Measurements from ENCODE around the gene KRTAP9-7. TPM values are rescaled to one million over a fixed set of nuclear protein-coding genes. Genes with fewer than 3 reads are reported as not detected.

Gene KRTAP9-7
- total RNA-seq, 1 experiment from 2014 or later, result not detected

DNA sequence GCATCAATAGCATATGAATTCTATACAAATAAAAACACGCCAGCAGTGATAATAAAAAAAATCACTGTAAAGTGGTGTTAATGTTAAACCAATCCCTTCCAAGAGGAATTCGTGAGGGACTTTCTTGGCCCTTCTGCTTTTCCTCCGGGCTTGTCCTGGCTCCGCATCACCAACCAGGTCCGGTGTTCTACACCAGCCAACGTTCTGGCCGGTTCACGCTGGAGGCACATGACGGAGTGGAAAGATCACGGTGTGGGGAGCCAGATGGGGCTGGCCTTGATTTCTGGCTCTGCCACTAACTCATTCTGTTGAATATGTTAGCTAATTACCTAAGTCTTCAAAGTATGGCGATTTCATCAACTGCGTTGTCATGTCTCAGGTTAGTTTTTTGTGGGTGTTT is 28.6 kb downstream of the KRTAP9-7 start:
- no peak overlapping the region for H3K4me3 ChIP-seq (ENCODE audit: low read depth, low read length, poor library complexity, severe bottlenecking)
- TF ChIP-seq, protein P1, sequence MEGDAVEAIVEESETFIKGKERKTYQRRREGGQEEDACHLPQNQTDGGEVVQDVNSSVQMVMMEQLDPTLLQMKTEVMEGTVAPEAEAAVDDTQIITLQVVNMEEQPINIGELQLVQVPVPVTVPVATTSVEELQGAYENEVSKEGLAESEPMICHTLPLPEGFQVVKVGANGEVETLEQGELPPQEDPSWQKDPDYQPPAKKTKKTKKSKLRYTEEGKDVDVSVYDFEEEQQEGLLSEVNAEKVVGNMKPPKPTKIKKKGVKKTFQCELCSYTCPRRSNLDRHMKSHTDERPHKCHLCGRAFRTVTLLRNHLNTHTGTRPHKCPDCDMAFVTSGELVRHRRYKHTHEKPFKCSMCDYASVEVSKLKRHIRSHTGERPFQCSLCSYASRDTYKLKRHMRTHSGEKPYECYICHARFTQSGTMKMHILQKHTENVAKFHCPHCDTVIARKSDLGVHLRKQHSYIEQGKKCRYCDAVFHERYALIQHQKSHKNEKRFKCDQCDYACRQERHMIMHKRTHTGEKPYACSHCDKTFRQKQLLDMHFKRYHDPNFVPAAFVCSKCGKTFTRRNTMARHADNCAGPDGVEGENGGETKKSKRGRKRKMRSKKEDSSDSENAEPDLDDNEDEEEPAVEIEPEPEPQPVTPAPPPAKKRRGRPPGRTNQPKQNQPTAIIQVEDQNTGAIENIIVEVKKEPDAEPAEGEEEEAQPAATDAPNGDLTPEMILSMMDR (conservative IDR thresholded peaks at IDR 0.05; ENCODE audit: low read depth, low read length), result no peak
- TF ChIP-seq EZH2 (IDR thresholded peaks at IDR 0.05; ENCODE audit: borderline replicate concordance, low read depth, low read length, poor library complexity, severe bottlenecking), result no peak
- no peak for DNase-seq (ENCODE audit: low spot score)
- ChIA-PET POLR2A (ENCODE audit: low non-redundant PET) (no interaction called here), CTCF (no interaction called here)
- H3K36me3 ChIP-seq (ENCODE audit: insufficient read depth, low read length, poor library complexity, severe bottlenecking), result no peaks in the 10 kb centered on the region
- no TSS peak for BruUV-seq (replicated peaks)
- no peak overlapping the region for H3K27ac ChIP-seq (ENCODE audit: low read depth, low read length, poor library complexity, severe bottlenecking)
- no peaks in the 10 kb centered on the region for H3K4me1 ChIP-seq (ENCODE audit: insufficient read depth, low read length, poor library complexity, severe bottlenecking)
- no peaks in the 10 kb centered on the region for H3K9me3 ChIP-seq (ENCODE audit: low read depth, low read length, poor library complexity, severe bottlenecking)
- intact Hi-C loops (cut with micrococcal nuclease; ENCODE audit: unreplicated experiment), result no loop called here
- H3K27me3 ChIP-seq (replicated peaks; ENCODE audit: insufficient read depth, low read depth, low read length, poor library complexity), result no peaks in the 10 kb centered on the region

DNA sequence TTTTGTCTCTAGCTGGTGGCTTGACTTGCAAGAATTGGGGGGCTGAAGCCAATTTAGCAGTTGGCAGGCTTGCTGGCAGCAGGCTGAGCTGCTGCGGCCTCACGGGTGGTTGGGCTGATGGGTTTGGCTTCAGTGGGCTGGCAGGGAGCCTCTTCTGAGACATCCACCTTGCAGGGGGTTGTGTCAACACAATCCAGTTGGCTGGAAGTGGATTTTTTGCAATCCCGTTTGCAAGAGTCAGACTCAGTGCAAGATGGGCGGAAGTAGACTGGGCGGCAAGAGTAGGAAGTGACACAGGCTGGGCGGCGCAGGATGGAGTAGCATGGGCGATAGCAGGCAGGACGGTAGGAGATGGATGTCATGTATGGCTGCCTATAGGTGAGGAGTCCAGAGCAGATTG is 32.1 kb downstream of the KRTAP9-7 start:
- H3K9me3 ChIP-seq (ENCODE audit: low read depth, low read length, poor library complexity, severe bottlenecking), result no peaks in the 10 kb centered on the region
- H3K4me3 ChIP-seq (ENCODE audit: low read depth, low read length, poor library complexity, severe bottlenecking), result no peak overlapping the region
- no peaks in the 10 kb centered on the region for H3K4me1 ChIP-seq (ENCODE audit: insufficient read depth, low read length, poor library complexity, severe bottlenecking)
- intact Hi-C loops (cut with micrococcal nuclease; ENCODE audit: unreplicated experiment), result no loop called here
- no peak overlapping the region for H3K27ac ChIP-seq (ENCODE audit: low read depth, low read length, poor library complexity, severe bottlenecking)
- H3K27me3 ChIP-seq (replicated peaks; ENCODE audit: insufficient read depth, low read depth, low read length, poor library complexity), result no peaks in the 10 kb centered on the region
- BruUV-seq (replicated peaks), result no TSS peak
- no peaks in the 10 kb centered on the region for H3K36me3 ChIP-seq (ENCODE audit: insufficient read depth, low read length, poor library complexity, severe bottlenecking)
- POLR2A ChIA-PET (ENCODE audit: low non-redundant PET), result no interaction called here
- CTCF ChIA-PET, result no interaction called here
- no peak for TF ChIP-seq EZH2 (IDR thresholded peaks at IDR 0.05; ENCODE audit: borderline replicate concordance, low read depth, low read length, poor library complexity, severe bottlenecking)
- TF ChIP-seq, protein P1 (conservative IDR thresholded peaks at IDR 0.05; ENCODE audit: low read depth, low read length), result no peak
- DNase-seq (ENCODE audit: low spot score), result no peak

DNA sequence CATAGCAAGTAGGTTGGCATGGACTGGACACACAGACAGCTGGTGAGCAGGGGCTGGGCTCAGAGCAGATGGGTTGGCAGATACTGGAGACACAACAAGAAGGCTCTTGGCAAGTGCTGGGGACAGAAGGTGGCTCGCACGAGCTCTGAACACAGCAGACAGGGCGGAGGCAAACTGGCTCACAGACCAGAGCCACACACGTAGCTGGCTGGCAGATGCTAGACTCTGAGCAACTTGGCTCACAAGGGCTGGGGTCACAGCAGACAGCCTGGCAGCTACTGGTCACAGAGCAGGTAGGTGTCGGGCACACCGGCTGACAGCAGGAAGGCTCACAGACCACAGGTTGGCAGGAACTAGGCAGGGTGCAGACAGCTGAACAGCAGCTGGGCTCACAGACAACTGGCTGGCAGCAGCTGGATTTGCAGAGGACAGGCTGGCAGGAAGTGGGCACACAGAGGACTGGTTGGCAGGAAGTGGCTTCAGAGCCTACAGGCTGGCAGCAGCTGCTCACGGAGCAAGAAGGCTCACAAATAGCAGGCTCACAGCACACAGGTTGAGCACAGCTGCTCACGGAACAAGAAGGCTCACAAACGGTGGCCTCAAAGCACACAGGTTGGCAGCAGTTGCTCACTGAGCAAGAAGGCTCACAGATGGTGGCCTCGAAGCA is 32.9 kb downstream of the KRTAP9-7 start:
- TF ChIP-seq, protein P1 (conservative IDR thresholded peaks at IDR 0.05; ENCODE audit: low read depth, low read length), result no peak
- no peak for TF ChIP-seq EZH2 (IDR thresholded peaks at IDR 0.05; ENCODE audit: borderline replicate concordance, low read depth, low read length, poor library complexity, severe bottlenecking)
- intact Hi-C loops (cut with micrococcal nuclease; ENCODE audit: unreplicated experiment), result no loop called here
- no peaks in the 10 kb centered on the region for H3K27me3 ChIP-seq (replicated peaks; ENCODE audit: insufficient read depth, low read depth, low read length, poor library complexity)
- ChIA-PET POLR2A (ENCODE audit: low non-redundant PET) (no interaction called here), CTCF (no interaction called here)
- H3K4me1 ChIP-seq (ENCODE audit: insufficient read depth, low read length, poor library complexity, severe bottlenecking), result no peaks in the 10 kb centered on the region
- DNase-seq (ENCODE audit: low spot score), result no peak
- no peaks in the 10 kb centered on the region for H3K9me3 ChIP-seq (ENCODE audit: low read depth, low read length, poor library complexity, severe bottlenecking)
- no peaks in the 10 kb centered on the region for H3K36me3 ChIP-seq (ENCODE audit: insufficient read depth, low read length, poor library complexity, severe bottlenecking)
- no peak overlapping the region for H3K4me3 ChIP-seq (ENCODE audit: low read depth, low read length, poor library complexity, severe bottlenecking)
- no peak overlapping the region for H3K27ac ChIP-seq (ENCODE audit: low read depth, low read length, poor library complexity, severe bottlenecking)
- no TSS peak for BruUV-seq (replicated peaks)
